ENCODE measurements around the gene ZCWPW1. TPM values are rescaled to one million over a fixed set of nuclear protein-coding genes. Genes with fewer than 3 reads are reported as not detected.

Gene ZCWPW1
- total RNA-seq, 3 donors from 2014 or later (not counting 1 experiment from before 2014, with no cell fraction given) = 5.6 to 7.8 (median 7.2) TPM

GRCh38 chr7:100407285-100408180 lies 21.0 kb downstream of the ZCWPW1 start:
- H3K9me3 Mint-ChIP-seq = no peaks in the 10 kb centered on the region
- intact Hi-C loops (cut with micrococcal nuclease) = loop anchor here (1.0 to 5.0 kb wide), 3 partner anchors 135 to 275 kb away; no protein-coding TSS in a partner anchor
- no peaks in the 10 kb centered on the region for H3K4me1 Mint-ChIP-seq
- DNase-seq (peak in 1 of 2 donors; percentile 84), ATAC-seq (peak; percentile 88 to 99 (median 96))
- Histone ChIP-seq H3K4me1 (ENCODE audit: control insufficient read depth, insufficient read depth, low read length) (peaks cover 4% of the 10 kb centered on the region), H3K9me3 (ENCODE audit: control insufficient read depth, insufficient read depth, low read length) (no peaks in the 10 kb centered on the region), H3K36me3 (ENCODE audit: control insufficient read depth, insufficient read depth, low read length) (no peaks in the 10 kb centered on the region), H3K27ac (ENCODE audit: low read length) (no peak overlapping the region), H3K4me3 (ENCODE audit: low read length) (no peak overlapping the region), H3K27me3 (ENCODE audit: control insufficient read depth, insufficient read depth, low read length) (no peaks in the 10 kb centered on the region)
- no peak overlapping the region for H3K27ac Mint-ChIP-seq
- peak; percentile 87 for TF ChIP-seq CTCF (IDR thresholded peaks at IDR 0.05)
- 46% methylated on average over 12 of the region's 12 CpGs for WGBS (ENCODE audit: insufficient coverage)
- no peaks in the 10 kb centered on the region for H3K27me3 Mint-ChIP-seq (ENCODE audit: low read depth in 2 of 2)
- H3K4me3 Mint-ChIP-seq = no peak overlapping the region
- H3K36me3 Mint-ChIP-seq = no peaks in the 10 kb centered on the region

- WGBS (ENCODE audit: insufficient coverage) = 86% methylated on average over 4 of the region's 6 CpGs
- no peak overlapping the region for H3K27ac Mint-ChIP-seq
- no peak overlapping the region for H3K4me3 Mint-ChIP-seq
- no peaks in the 10 kb centered on the region for H3K4me1 Mint-ChIP-seq
- DNase-seq (no peak), ATAC-seq (no peak)
- H3K9me3 Mint-ChIP-seq = no peaks in the 10 kb centered on the region
- TF ChIP-seq CTCF (IDR thresholded peaks at IDR 0.05) = no peak
- Histone ChIP-seq H3K36me3 (ENCODE audit: control insufficient read depth, insufficient read depth, low read length) (no peaks in the 10 kb centered on the region), H3K9me3 (ENCODE audit: control insufficient read depth, insufficient read depth, low read length) (no peaks in the 10 kb centered on the region), H3K4me3 (ENCODE audit: low read length) (no peak overlapping the region), H3K4me1 (ENCODE audit: control insufficient read depth, insufficient read depth, low read length) (peaks cover 4% of the 10 kb centered on the region), H3K27me3 (ENCODE audit: control insufficient read depth, insufficient read depth, low read length) (no peaks in the 10 kb centered on the region), H3K27ac (ENCODE audit: low read length) (no peak overlapping the region)
- no peaks in the 10 kb centered on the region for H3K36me3 Mint-ChIP-seq
- no peaks in the 10 kb centered on the region for H3K27me3 Mint-ChIP-seq (ENCODE audit: low read depth in 2 of 2)
- intact Hi-C loops (cut with micrococcal nuclease) = loop anchor here (1.0 to 5.0 kb wide), 2 partner anchors 134 to 216 kb away; no protein-coding TSS in a partner anchor
Measured at GRCh38 chr7:100406767-100407166, 21.7 kb downstream of the ZCWPW1 start.

GRCh38 chr7:100402241-100402640 lies 26.3 kb downstream of the ZCWPW1 start:
- H3K36me3 Mint-ChIP-seq = no peaks in the 10 kb centered on the region
- intact Hi-C loops (cut with micrococcal nuclease) = loop anchor here (5.0 kb wide), 1 partner anchor 35 kb away; no protein-coding TSS in a partner anchor
- Histone ChIP-seq H3K4me3 (ENCODE audit: low read length) (no peak overlapping the region), H3K9me3 (ENCODE audit: control insufficient read depth, insufficient read depth, low read length) (no peaks in the 10 kb centered on the region), H3K4me1 (ENCODE audit: control insufficient read depth, insufficient read depth, low read length) (peaks cover 13% of the 10 kb centered on the region), H3K27me3 (ENCODE audit: control insufficient read depth, insufficient read depth, low read length) (no peaks in the 10 kb centered on the region), H3K27ac (ENCODE audit: low read length) (no peak overlapping the region), H3K36me3 (ENCODE audit: control insufficient read depth, insufficient read depth, low read length) (no peaks in the 10 kb centered on the region)
- DNase-seq (no peak), ATAC-seq (no peak)
- no peak overlapping the region for H3K4me3 Mint-ChIP-seq
- peaks cover 11 to 18% of the 10 kb centered on the region in 2 donors for H3K4me1 Mint-ChIP-seq
- no peaks in the 10 kb centered on the region for H3K27me3 Mint-ChIP-seq (ENCODE audit: low read depth in 2 of 2)
- no peak overlapping the region for H3K27ac Mint-ChIP-seq
- no peak for TF ChIP-seq CTCF (IDR thresholded peaks at IDR 0.05)
- no peaks in the 10 kb centered on the region for H3K9me3 Mint-ChIP-seq
- 100% methylated on average over 2 of the region's 2 CpGs for WGBS (ENCODE audit: insufficient coverage)

Data from natural killer cell (primary cell).